Measurements from ENCODE around the gene SELENON.

The SELENON gene

DNA sequence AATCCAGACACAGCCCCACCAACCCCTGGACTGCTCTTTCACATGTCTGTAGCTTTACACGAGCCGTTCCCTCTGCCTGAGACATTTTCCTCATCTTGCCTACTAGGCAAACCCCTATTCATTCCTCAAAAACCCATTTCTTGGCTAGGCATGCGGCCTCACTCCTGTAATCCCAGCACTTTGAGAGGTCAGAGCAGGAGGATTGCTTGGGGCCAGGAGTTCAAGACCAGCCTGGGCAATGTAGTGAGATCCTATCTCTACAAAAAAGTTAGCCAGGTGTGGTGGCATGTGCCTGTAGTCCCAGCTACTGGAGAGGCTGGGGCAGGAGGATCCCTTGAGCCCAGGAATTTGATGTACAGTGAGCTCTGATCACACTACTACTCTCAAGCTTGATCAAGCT, 64.4 kb downstream of the SELENON start:
- DNase-seq (ENCODE audit: low spot score) = no peak

DNA sequence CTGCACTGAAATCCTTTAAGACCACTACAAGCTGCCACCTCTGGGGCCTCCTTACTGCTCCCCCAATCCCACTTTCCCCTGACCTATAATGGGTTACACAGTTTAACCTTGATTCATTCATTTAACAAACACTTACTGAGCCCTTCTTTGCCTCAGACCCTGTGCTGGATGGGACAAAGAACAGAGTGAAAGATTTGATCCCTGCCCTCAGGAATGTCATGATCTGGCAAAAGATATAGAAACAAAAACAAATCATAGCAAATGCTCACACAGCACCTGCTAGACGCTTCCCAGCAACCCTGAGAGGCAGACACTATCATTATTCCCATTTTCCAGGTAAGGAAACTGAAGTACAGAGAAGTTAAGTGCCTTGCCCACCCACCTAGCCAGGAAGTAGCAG, 66.3 kb downstream of the SELENON start:
- no peak for DNase-seq (ENCODE audit: low spot score)

DNA sequence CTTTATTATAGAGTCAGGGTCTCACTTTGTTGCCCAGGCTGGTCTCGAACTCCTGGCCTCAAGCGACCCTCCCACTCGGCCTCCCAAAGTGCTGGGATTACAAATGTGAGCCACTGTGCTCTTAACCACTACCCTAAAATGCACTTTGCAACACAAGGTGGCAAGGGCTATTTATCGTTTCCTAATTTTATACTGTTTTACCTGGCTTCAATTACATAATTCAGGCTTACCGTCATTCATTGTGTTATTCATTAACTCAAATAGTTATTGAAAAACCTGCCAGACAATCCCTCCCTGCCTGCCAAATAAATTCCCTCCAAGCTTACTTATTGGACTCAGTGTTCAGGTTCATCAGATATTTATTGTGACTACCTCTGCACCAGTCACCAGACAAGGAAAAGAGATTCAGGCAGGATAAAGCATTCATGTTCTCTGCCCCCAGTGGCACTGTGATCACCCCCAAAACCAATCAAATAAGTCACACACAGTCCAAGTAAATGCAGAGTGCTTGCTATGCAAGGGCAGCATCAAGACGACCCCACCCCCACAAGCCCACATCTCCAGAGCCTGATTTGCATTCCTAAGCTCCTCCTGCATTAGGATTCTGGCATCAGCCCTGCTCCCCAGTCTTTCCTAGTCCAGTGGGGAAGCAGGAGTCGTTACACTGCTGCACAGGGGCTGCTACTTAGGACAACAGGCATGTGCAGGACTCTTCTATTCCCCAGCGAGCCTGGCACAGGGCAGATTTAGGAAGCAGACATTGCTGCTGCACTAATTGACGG, 67.4 kb downstream of the SELENON start:
- no peak for DNase-seq (ENCODE audit: low spot score)
